AG20443 (cell line): ENCODE results near the gene CTNNA1.
A peak's percentile ranks its signal among the peaks of the same experiment; 100 is the strongest.
"Not testable (repeated sequence)": the region's sequence is repeated elsewhere in the genome, so short reads cannot be mapped to it uniquely, and the experiment has no call there.

Source experiments
- DNase-seq: peaks from one replicate; pipeline ENCODE4 v3.0.0; 2012; ENCODE audit warnings: low spot score, mixed read lengths

CTNNA1 gene

GRCh38 chr5:138809391-138809790, 56.2 kb downstream of the CTNNA1 start:
- no peak for DNase-seq

GRCh38 chr5:138810861-138811260, 57.6 kb downstream of the CTNNA1 start:
- not testable (repeated sequence) for DNase-seq

- no peak for DNase-seq
These were observed 62.3 kb downstream of the CTNNA1 start for GRCh38 chr5:138815529-138815928.

- DNase-seq = no peak
These were observed 64.0 kb downstream of the CTNNA1 start for GRCh38 chr5:138817241-138817640.

- DNase-seq = no peak
These were observed 65.9 kb downstream of the CTNNA1 start for GRCh38 chr5:138819081-138819480.

GRCh38 chr5:138820695-138821094, 67.5 kb downstream of the CTNNA1 start:
- DNase-seq = no peak

- DNase-seq = no peak
These were observed 71.3 kb downstream of the CTNNA1 start for GRCh38 chr5:138824516-138824915.

GRCh38 chr5:138824924-138825863, 72.0 kb downstream of the CTNNA1 start:
- peak; percentile 40 for DNase-seq

GRCh38 chr5:138828556-138828955, 75.3 kb downstream of the CTNNA1 start:
- no peak for DNase-seq

- no peak for DNase-seq
These were observed 76.1 kb downstream of the CTNNA1 start for GRCh38 chr5:138829341-138829740.

- DNase-seq = peak; percentile 22
These were observed 78.5 kb downstream of the CTNNA1 start for GRCh38 chr5:138831703-138832102.

GRCh38 chr5:138832218-138832617, 79.0 kb downstream of the CTNNA1 start:
- DNase-seq = no peak

GRCh38 chr5:138833080-138833479, 79.9 kb downstream of the CTNNA1 start:
- DNase-seq = no peak

- DNase-seq = no peak
These were observed 80.7 kb downstream of the CTNNA1 start for GRCh38 chr5:138833726-138834480.

- not testable (repeated sequence) for DNase-seq
These were observed 81.6 kb downstream of the CTNNA1 start for GRCh38 chr5:138834853-138835252.

- DNase-seq = no peak
These were observed 83.9 kb downstream of the CTNNA1 start for GRCh38 chr5:138837160-138837559.

GRCh38 chr5:138840103-138840502, 86.9 kb downstream of the CTNNA1 start:
- no peak for DNase-seq

- DNase-seq = no peak
These were observed 88.3 kb downstream of the CTNNA1 start for GRCh38 chr5:138841531-138841930.

GRCh38 chr5:138843316-138844124, 90.3 kb downstream of the CTNNA1 start:
- DNase-seq = no peak

- no peak for DNase-seq
These were observed 90.9 kb downstream of the CTNNA1 start for GRCh38 chr5:138844125-138844461.

GRCh38 chr5:138844812-138845513, 91.7 kb downstream of the CTNNA1 start:
- peak; percentile 68 for DNase-seq

GRCh38 chr5:138849439-138849838, 96.2 kb downstream of the CTNNA1 start:
- no peak for DNase-seq
